HL-60 (cell line): ENCODE results near the gene UNC5C.

Source experiments
- TF ChIP-seq, protein P1 (sequence below): IDR thresholded peaks from one replicate; pipeline ENCODE4 v1.5.1; 2011; ENCODE audit warnings: low read length, control low read depth, inconsistent platforms; ENCODE audit not compliant: insufficient read depth
- TF ChIP-seq, protein P2 (sequence below): IDR thresholded peaks from 2 replicates; pipeline ENCODE4 v1.6.1; 2012; ENCODE audit warnings: low read depth; ENCODE audit not compliant: insufficient replicate concordance

DNA sequence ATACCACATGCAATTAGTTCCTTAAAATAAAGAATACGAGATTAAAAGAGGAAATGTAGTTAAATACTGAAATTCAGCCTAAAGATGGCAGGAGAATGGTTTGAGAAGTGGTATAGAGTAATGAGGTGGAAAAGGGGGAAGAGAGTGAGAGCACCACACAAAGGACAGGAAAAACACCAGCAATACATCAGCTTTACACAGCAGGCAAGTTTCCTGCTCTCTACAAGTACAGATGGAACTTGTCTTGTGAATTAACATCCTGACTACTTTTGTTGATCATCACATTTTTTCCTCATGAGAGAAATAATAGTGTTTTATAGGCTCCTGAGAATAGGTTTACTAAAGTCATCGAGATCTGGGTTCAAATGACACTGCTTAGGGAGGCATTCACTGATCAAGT lies 2.9 kb upstream of the UNC5C start:
- TF ChIP-seq, protein P1, sequence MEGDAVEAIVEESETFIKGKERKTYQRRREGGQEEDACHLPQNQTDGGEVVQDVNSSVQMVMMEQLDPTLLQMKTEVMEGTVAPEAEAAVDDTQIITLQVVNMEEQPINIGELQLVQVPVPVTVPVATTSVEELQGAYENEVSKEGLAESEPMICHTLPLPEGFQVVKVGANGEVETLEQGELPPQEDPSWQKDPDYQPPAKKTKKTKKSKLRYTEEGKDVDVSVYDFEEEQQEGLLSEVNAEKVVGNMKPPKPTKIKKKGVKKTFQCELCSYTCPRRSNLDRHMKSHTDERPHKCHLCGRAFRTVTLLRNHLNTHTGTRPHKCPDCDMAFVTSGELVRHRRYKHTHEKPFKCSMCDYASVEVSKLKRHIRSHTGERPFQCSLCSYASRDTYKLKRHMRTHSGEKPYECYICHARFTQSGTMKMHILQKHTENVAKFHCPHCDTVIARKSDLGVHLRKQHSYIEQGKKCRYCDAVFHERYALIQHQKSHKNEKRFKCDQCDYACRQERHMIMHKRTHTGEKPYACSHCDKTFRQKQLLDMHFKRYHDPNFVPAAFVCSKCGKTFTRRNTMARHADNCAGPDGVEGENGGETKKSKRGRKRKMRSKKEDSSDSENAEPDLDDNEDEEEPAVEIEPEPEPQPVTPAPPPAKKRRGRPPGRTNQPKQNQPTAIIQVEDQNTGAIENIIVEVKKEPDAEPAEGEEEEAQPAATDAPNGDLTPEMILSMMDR = no peak
- TF ChIP-seq, protein P2, sequence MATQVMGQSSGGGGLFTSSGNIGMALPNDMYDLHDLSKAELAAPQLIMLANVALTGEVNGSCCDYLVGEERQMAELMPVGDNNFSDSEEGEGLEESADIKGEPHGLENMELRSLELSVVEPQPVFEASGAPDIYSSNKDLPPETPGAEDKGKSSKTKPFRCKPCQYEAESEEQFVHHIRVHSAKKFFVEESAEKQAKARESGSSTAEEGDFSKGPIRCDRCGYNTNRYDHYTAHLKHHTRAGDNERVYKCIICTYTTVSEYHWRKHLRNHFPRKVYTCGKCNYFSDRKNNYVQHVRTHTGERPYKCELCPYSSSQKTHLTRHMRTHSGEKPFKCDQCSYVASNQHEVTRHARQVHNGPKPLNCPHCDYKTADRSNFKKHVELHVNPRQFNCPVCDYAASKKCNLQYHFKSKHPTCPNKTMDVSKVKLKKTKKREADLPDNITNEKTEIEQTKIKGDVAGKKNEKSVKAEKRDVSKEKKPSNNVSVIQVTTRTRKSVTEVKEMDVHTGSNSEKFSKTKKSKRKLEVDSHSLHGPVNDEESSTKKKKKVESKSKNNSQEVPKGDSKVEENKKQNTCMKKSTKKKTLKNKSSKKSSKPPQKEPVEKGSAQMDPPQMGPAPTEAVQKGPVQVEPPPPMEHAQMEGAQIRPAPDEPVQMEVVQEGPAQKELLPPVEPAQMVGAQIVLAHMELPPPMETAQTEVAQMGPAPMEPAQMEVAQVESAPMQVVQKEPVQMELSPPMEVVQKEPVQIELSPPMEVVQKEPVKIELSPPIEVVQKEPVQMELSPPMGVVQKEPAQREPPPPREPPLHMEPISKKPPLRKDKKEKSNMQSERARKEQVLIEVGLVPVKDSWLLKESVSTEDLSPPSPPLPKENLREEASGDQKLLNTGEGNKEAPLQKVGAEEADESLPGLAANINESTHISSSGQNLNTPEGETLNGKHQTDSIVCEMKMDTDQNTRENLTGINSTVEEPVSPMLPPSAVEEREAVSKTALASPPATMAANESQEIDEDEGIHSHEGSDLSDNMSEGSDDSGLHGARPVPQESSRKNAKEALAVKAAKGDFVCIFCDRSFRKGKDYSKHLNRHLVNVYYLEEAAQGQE = no peak
